Measurements from ENCODE around the gene LRRC53. TPM values are rescaled to one million over a fixed set of nuclear protein-coding genes. Genes with fewer than 3 reads are reported as not detected.

Gene LRRC53
- total RNA-seq, 1 donor from 2014 or later = not detected

GRCh38 chr1:74432325-74432724, 80.1 kb downstream of the LRRC53 start:
- intact Hi-C loops (cut with DNase I) = no loop called here
- Histone ChIP-seq H3K27ac (no peak overlapping the region), H3K36me3 (no peaks in the 10 kb centered on the region), H3K9me3 (no peaks in the 10 kb centered on the region), H3K27me3 (ENCODE audit: low read depth) (no peaks in the 10 kb centered on the region), H3K4me1 (no peaks in the 10 kb centered on the region), H3K4me3 (no peak overlapping the region)
- DNase-seq (no peak), ATAC-seq (no peak)
- no peak for TF ChIP-seq CTCF (IDR thresholded peaks at IDR 0.05)

- ATAC-seq (no peak), DNase-seq (no peak)
- Histone ChIP-seq H3K27ac (no peak overlapping the region), H3K4me3 (no peak overlapping the region), H3K4me1 (no peaks in the 10 kb centered on the region), H3K27me3 (ENCODE audit: low read depth) (no peaks in the 10 kb centered on the region), H3K36me3 (no peaks in the 10 kb centered on the region), H3K9me3 (no peaks in the 10 kb centered on the region)
- TF ChIP-seq CTCF (IDR thresholded peaks at IDR 0.05) = no peak
- intact Hi-C loops (cut with DNase I) = no loop called here
These were observed 80.9 kb downstream of the LRRC53 start for GRCh38 chr1:74431531-74431930.

- TF ChIP-seq CTCF (IDR thresholded peaks at IDR 0.05) = no peak
- no peak for DNase-seq
These were observed 82.0 kb downstream of the LRRC53 start for GRCh38 chr1:74430342-74430934.

GRCh38 chr1:74429580-74429979, 82.8 kb downstream of the LRRC53 start:
- no peaks in the 10 kb centered on the region for H3K4me1 ChIP-seq
- H3K36me3 ChIP-seq = no peaks in the 10 kb centered on the region
- no peaks in the 10 kb centered on the region for H3K9me3 ChIP-seq
- no peak for TF ChIP-seq CTCF (IDR thresholded peaks at IDR 0.05)
- H3K27ac ChIP-seq = no peak overlapping the region
- H3K4me3 ChIP-seq = no peak overlapping the region
- H3K27me3 ChIP-seq (ENCODE audit: low read depth) = no peaks in the 10 kb centered on the region
- DNase-seq (no peak), ATAC-seq (no peak)
- intact Hi-C loops (cut with DNase I) = no loop called here

More at GRCh38 chr1:74430342-74430934, 82.0 kb downstream of the LRRC53 start:
- Histone ChIP-seq H3K4me3 (no peak overlapping the region), H3K27ac (no peak overlapping the region), H3K27me3 (ENCODE audit: low read depth) (no peaks in the 10 kb centered on the region), H3K9me3 (no peaks in the 10 kb centered on the region), H3K4me1 (no peaks in the 10 kb centered on the region), H3K36me3 (no peaks in the 10 kb centered on the region)
- intact Hi-C loops (cut with DNase I) = no loop called here
- ATAC-seq = no peak

GRCh38 chr1:74427681-74428080, 84.7 kb downstream of the LRRC53 start:
- intact Hi-C loops (cut with DNase I) = no loop called here

More at GRCh38 chr1:74427681-74428080, 84.7 kb downstream of the LRRC53 start:
- Histone ChIP-seq H3K4me1 (no peaks in the 10 kb centered on the region), H3K27me3 (ENCODE audit: low read depth) (no peaks in the 10 kb centered on the region), H3K27ac (no peak overlapping the region), H3K4me3 (no peak overlapping the region), H3K9me3 (no peaks in the 10 kb centered on the region), H3K36me3 (no peaks in the 10 kb centered on the region)
- ATAC-seq = no peak
- no peak for DNase-seq
- no peak for TF ChIP-seq CTCF (IDR thresholded peaks at IDR 0.05)
